ENCODE results near the gene FRAT2.
"Not testable (repeated sequence)": the region's sequence is repeated elsewhere in the genome, so short reads cannot be mapped to it uniquely, and the experiment has no call there.

The FRAT2 gene

DNA sequence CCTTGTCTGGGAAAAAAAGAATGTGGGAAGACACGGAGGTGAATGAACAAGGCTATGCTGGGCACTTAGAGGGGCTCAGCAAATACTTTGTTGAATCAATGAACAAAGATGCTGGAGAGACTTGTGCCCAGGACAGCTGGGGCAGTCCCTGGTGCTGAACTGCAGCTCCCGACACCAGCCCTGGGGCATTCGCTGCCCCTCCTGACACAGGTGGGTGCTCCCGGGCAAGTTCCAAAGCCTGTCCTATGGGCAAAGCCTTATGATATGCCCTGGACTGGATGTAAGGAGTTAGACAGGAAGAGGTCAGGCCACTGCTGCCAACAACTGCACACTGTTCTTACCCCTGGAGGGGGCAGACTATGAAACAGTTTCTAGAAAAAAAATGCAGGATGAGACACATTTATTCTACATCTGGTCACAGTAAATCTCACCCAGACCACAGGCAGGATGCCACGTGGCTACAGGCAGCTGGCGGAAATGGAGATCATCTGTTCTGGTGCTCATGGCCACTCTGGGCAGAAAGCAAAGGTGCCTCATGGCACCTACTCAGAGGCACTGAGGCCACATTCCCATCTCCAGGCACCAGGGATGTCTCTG, 21.9 kb upstream of the FRAT2 start:
- no peak for DNase-seq (ENCODE audit: low read depth in 2 of 2)

DNA sequence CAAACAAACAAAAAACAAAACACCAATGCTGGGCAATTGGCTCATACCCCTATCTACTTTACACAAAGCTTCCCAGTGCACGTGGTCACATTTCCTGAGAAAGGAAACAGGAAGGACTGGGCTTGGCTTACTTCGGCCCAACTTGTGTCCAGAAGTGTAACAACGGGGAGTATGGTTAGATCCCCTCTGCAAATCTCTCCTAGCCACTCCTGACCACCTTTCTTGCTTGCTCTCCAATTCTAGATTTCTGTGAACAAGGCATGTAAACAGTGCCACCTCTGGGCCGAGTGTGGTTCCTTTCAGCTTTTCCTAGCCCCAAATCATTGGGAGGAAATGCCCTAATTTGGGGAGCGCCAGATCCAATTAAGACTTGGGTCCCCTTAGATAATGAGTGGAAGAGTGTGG, 21.0 kb upstream of the FRAT2 start:
- no peak for DNase-seq (ENCODE audit: low read depth in 2 of 2)

DNA sequence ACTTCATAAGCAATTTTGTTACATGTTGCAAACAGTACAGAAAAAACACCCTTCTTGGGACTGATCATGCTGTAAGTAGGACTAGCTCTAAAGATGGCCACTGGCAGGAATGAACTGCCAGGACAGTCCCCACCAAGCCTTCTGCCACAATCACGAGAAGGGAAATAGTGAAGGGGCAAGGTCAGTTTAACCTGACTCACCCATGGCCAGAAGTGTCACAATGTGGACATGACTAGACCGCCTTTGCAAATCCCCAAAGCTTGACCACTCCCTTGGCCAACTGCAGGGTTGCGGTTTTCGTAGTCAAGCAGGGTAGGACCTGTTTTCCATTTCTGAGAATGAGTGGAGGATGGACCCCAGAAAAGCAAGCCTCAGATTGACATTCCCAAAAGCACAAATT, 19.4 kb upstream of the FRAT2 start:
- no peak for DNase-seq (ENCODE audit: low read depth in 2 of 2)

DNA sequence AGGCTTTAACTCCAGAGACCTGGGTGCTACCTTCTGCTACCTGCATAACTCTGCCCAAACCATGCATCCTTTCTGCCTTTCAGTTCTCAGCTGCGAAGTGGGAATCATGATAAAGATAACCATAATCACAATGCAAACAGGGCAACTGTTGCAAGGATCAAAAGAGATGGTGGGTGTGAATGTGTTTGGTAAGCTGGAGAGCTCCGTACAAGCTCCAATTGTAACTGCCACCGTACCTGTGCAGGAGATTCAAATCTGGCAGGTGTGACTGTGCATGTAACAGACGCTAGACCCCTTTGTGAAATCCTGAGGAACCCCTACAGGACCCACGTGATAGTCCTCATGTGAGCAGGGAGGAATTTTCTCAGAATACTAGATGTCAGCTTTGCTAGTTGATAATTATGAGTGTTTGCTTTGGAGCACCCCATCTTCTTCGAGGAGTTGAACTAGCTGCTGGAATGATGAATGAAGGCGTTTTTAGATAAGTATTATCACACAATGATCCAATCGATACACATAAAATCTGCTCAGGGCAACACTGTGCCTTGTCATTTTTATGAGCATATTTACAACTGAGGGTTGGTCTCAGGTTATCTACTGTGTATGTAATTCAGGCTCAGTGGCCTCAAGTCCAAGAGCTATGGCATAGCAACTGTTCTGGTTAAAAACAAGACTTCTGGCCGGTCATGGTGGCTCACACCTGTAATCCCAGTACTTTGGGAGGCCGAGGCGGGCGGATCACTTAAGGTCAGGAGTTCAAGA, 15.4 kb upstream of the FRAT2 start:
- DNase-seq (ENCODE audit: low read depth in 2 of 2) = no peak

DNA sequence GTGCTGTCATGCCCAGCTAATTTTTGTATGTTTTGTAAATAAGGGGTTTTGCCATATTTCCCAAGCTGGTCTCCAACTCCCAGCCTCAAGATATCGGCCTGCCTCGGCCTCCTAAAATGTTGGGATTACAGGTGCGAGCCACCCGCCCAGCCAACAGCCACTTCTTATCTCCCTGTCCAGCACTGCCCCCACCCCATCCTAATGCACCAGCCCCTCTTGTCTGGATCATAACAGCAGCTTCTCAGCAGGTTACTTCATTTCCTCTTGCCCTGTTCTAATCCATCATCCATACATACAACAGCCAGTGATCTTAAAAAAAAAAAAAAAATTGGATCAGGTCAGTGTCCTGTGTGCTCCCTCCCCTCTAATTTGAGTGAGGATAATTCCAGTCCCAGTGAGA, 12.8 kb upstream of the FRAT2 start:
- no peak for DNase-seq (ENCODE audit: low read depth in 2 of 2)

DNA sequence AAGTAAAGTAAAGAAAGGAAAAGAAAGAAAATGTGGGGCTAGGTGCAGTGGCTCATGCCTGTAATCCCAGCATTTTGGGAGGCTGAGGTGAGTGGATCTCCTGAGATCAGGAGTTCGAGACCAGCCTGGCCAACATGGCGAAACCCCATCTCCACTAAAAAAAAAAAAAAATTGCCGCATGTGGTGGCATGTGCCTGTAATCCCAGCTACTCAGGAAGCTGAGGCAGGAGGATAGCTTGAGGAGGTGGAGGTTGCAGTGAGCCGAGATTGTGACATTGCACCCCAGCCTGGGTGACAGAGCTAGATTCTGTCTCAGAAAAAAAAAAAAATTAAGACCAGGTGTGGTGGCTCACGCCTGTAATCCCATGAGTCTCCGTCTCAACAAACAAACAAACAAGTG, 9.1 kb upstream of the FRAT2 start:
- not testable (repeated sequence) for DNase-seq (ENCODE audit: low read depth in 2 of 2)

DNA sequence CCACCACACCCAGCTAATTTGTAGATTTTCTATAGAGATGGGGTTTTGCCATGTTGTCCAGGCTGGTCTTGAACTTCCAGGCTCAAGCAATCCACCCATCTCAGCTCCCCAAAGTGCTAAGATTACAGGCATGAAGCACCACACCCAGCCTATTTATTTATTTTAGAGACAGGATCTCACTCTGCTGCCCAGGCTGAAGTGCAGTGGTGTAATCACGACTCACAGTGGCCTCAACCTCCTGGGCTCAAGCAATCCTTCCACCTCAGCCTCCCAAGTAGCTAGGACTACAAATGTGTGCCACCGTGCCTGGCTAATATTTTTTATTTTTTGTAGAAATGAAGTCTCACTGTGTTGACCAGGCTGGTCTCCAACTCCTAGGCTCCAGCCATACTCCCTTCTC, 6.9 kb upstream of the FRAT2 start:
- no peak for DNase-seq (ENCODE audit: low read depth in 2 of 2)

DNA sequence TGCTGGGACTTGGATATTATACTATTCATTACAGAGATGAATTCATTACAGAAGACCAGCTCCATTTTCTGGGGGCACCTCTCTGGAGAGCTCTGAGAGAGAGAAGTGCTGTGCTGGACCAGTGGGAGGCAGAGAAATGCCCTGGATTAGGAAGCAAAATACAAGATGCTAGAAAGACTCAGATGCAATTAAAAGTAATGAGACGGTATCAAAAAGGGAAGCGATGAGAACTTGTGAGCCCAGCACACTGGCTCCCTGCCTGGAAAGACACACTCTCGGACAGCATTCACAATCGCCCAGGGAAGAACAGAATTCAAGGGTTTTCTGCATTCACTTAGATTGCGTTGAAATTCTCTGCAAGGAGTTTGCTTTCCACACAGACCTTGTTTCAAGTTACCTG, 3.5 kb upstream of the FRAT2 start:
- DNase-seq (ENCODE audit: low read depth in 2 of 2) = no peak

DNA sequence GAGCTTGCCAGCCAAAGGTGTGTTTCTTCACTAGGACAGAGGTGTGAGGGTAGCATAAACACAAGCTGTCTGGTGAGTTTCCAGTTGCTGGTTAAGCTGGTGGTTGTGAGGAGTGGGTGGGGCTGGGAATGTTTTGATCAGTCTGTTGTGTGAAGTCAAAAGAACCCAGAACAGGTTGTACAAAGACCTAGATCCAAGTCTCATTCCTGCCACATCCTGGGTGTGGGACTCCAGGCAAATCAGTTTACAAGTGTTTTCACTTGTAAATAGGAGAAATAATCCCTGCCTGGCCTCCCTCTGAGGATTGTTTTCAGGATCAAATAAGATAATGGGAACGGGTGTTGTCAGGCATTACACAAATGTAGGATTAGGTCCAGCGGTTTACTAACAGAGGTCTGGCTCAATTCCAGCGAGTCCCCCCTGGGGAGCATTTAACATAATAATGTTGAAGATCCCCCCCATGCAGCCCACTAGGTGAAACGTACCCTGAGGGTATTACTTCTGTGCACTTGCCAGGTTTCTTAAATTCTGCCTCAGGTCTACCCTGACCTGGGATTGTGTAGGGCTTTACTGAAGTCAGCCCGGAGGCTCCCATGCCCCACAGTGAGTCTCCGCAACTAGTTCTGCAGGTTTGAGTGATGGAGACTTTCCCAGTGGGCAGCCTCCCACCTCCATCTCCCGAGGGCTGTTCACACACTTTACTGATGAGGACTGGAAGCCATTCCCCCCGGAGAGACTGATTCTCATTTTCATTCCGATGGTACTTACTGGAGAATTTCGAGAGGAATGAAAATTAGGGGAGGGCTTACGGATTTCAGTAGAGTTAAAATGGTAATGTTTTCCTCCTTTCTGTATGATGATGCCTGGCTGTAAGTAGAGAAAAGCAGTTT, 2.7 kb upstream of the FRAT2 start:
- no peak for DNase-seq (ENCODE audit: low read depth in 2 of 2)

DNA sequence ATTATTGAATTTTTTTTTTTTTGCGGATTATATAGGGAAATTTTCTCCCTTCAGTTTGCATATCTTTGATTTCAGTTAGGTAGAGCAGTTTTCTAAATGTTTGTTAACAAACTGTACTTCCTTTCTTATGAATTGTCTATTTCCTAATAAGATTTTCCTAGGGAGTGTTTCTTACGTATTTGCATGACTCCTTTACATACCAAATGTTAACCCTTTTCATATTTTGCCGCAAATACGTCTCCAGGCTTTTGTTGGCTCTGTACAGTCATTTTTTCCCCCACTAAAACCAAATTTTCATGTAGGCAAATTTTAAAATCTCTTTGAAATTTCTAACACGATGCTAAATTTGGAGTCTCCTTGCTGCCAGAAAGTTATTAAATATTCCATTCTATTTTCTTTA, 1.9 kb upstream of the FRAT2 start:
- no peak for DNase-seq (ENCODE audit: low read depth in 2 of 2)

DNA sequence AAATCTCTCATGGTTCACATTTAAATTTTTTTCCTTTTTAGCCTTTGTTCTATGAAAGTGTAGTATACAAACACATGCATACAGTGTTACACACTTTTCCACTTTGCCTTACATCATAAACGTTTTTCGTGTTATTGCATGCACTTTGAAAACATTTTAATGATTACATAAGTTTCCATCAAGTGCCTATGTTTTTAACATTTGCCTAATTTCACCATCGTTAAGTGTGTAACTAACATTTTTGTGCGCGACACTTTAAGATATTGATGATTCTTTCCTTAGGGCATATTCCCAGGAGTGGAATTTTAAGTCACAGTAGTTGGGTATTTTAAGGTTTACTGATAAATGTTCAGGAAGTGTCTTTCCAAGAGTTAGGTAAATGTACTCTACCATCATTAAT, 1.5 kb upstream of the FRAT2 start:
- no peak for DNase-seq (ENCODE audit: low read depth in 2 of 2)

DNA sequence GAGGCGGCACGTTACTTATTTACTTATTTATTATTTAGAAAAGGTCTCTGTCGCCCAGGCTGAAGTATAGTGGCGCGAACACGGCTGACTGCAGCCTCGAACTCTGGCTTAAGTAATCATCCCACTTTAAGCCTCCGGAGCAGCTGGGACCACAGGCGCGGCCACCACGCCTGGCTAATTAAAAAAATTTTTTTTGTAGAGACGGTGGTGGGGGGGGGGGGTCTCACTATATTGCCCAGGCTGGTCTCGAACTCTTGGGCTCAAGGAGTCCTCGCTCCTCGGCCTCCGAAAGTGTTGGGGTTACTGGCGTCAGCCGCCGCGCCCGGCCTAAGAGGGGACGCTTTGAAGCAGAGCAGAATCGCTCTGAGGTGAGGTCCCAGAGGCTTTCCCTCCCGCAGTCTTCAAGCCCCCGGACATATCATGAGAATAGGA, 675 bp upstream of the FRAT2 start:
- DNase-seq (ENCODE audit: low read depth in 2 of 2) = no peak

DNA sequence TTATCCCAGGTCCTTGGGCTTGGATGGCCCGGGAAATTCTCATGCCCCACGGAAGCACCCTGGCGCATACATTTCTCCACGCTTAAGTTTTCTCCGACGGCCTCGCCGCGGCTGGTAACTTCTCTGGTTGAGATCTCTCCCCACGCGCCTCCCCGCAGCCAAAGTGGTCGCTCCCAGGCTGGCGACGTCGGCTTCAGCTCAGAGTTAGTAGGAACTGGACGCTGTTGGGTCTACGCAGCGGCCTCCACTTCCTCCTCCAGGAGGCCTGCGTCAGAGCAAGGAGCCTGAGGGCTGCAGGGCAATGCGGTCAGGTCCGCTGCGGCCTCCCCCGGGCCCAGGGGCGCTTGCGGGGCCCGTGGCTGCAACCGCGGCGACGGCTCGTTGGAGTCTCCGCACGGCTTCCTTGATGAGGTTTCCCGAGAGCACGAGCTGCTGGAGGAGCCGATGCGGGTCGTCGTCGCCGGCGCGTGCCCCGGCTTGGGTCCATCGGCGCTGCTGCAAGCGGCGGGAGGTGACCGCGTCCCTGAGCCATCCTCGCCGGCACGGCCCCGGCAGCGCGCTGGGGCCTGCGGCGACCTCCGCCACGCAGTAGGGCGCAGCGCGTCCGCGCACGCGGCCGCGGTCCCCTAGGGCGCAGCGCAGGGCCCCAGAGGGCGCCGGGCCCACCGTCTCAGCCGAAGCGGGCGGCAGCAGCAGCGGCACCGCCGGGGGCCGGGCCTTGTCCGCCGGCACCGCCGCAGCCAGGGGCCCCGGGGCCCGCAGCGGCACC, 744 bp downstream of the FRAT2 start:
- DNase-seq (ENCODE audit: low read depth in 2 of 2) = peak; percentile 16 to 27

DNA sequence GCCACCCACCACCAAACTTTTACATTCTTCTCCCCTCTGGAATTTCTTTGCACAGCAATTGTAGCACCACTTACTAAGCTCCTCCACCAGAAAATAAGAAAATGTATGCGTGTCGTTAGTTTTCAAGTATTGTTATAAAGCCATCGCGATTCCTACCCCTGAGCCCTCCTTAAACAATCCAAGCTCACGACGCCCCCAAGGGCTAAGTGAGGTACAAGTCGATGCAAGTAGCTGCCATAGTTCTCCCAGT, 1.3 kb downstream of the FRAT2 start:
- DNase-seq (ENCODE audit: low read depth in 2 of 2) = no peak

DNA sequence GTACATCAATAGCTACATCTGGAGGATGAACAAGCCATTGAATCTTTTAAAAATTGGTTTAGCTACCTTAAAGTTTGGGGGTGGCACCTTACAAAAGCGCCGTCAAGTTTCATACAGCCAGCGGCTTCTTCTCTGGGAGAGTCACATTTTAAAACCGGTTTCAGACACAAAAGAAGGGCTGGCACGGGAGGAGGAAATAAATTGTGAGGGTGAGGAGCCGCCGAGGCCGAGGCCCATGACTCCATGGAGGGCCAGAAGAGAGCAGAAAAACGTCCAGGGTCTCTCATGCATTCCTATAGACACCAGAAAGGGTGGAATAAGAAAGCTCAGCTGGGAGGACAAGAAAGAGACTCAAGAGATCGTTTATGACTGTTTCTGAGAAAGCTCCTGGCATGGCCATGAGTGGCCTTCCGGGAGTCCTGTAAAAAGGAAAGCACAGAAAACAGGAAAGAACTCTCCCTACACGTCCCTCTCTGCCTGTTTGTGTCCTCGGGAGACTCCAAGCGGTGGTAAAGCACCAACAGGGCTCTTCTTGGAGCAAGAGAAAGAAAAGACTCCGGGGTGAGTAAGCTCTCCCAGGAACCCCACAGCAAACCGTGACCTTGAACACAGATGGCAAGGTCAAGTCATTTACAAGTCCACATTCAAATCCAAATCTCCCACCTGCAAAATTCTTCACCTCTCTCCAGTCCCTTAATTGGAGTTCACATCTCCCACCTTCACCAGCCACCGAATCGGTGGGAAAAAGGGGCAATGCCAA, 1.8 kb downstream of the FRAT2 start:
- no peak for DNase-seq (ENCODE audit: low read depth in 2 of 2)

DNA sequence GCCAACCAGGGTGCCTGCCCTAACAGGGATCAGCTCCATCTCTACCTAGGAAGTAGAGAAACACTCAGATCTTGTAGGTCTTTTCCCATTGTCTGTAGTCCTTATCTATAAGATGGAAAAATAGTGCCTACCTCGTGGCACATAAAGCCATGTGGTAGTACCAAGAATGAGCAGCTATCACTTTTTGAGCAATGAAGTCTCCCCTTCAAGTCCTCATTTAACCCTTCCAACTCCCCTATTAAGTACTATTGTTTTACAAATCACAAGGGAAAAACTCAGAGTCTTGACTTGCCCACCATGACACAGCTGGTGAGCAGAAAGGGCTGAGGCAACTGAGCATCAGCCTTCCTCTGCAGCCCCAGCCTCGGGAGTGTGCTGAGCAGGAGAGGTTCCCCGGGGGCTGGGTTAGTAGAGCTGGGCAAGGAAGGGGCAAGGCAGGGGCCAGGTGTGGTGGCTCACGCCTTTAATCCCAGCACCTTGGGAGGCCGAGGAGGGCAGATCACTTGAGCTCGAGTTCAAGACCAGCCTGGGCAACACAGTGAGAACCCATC, 3.3 kb downstream of the FRAT2 start:
- DNase-seq (ENCODE audit: low read depth in 2 of 2) = no peak

DNA sequence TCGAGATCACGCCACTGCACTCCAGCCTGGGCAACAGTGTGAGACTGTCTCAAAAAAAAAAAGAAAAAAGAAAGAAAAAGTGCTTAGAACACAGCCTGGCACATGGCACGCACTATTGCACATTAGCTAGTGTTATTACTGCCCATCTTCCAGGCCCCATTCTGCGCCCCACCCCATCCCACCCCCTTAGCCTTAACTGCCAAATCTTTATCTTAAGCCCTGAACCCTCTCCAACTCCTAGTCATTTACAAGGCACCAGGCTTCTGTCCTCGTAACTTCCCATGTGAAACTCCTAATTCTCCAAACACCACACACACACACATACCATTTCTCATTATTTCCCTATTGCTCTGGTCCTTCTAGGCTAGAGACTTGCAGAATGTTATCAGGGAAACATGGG, 4.8 kb downstream of the FRAT2 start:
- DNase-seq (ENCODE audit: low read depth in 2 of 2) = no peak

DNA sequence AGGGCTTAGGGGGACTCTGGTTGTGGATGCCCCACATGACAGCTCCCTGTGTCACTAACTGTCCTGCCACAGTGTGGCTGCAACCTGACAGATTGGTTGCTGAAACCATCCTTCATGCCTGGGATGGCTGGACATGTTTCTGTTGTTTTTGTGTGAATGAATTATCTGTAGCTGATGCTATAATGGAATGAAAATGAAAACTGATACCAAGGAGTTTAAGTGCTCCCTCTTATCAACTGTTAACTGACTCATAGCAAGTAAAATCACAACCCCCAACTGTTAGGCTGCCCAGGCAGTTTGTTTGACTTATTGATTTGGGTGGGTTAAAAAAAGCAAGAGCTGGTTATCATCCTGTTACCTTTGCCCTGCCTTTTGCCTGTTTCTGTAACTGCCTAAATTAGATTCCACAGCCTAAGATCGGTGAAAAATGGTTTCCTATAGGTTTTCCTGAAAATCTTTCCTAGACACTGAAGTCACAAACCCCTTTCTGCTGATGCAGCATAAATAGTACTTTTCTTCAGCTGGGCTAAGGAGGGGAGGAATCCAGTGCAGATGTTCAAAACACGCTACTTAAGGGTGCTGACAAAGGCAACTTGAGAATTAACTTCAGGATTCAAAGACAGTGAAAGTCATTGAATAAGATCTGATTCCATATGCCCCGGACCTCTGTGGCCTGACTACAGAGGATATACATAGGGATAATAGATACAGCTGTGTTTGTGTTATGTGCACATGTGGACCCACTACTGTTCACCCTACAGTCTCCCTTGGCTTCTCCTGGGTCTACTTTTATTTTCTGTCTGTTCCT, 5.7 kb downstream of the FRAT2 start:
- DNase-seq (ENCODE audit: low read depth in 2 of 2) = no peak

DNA sequence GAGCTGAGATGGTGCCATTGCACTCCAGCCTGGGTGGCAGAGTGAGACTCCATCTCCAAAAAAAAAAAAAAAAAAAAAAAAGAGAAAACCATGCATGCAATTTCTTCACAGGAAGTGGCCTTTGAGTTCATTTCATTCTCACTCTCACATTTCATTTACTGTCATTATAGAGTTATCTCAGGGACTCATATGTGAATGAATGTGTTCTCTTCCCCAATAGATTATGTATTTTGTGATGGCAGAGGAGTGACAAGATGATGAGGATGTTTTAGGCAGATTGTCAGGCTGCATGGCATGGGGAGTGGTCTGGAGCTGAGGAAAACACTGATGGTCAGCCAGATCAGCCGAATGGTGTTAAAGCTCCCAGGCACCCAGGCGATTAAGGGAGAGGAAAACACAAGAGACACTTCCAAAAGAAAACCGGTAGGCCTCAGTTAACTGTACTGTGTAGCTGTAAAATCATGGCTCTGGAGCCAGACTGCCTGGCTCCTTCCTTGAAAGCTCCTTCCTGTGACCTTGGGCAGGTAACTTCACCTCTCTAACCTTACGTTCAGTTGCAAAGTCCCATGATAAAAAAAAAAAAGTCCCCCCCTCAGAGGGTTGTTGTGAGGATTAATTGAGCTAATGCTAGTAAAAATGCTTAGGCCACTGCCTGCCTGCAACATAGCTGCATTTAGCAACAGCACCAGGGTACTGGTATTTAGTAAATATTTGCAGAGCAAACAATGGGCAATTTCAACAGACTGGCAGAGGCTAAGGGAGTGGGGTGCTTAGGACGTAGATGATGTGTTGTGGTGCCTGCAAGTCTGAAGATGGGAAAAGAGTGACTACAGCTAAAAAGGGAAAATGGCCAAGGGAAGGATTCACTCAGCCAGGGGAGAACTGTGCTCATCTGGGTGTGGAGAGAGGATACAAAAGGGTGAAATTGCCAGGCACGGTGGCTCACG, 6.9 kb downstream of the FRAT2 start:
- DNase-seq (ENCODE audit: low read depth in 2 of 2) = no peak
